GM18517 (cell line): ENCODE data around the gene ANKRD18B.
"Not testable (repeated sequence)": the region's sequence is repeated elsewhere in the genome, so short reads cannot be mapped to it uniquely, and the experiment has no call there.

Experiments used
- ATAC-seq: cut with Tn5 transposase; IDR thresholded peaks from one replicate; pipeline ENCODE4 v1.9.1; 2021; ENCODE audit warnings: mild to moderate bottlenecking, moderate library complexity; ENCODE audit not compliant: unreplicated experiment

The ANKRD18B gene

GRCh38 chr9:33523397-33524305 is at the start of gene ANKRD18B:
TSS of gene ANKRD18B (plus strand) at chr9:33524251. CDS start at chr9:33524490, 239 bp downstream.
- ATAC-seq = not testable (repeated sequence)

- no peak for ATAC-seq
These were observed 48.7 kb upstream of the ANKRD18B start for GRCh38 chr9:33475357-33475756.

GRCh38 chr9:33476503-33476902 is 47.5 kb upstream of the ANKRD18B start:
- ATAC-seq = no peak

- ATAC-seq = no peak
These were observed 43.9 kb upstream of the ANKRD18B start for GRCh38 chr9:33480106-33480505.

GRCh38 chr9:33480976-33481375 is 43.1 kb upstream of the ANKRD18B start:
- no peak for ATAC-seq

- not testable (repeated sequence) for ATAC-seq
These were observed 38.7 kb upstream of the ANKRD18B start for GRCh38 chr9:33485312-33485711.

GRCh38 chr9:33489066-33489465 is 35.0 kb upstream of the ANKRD18B start:
- ATAC-seq = no peak

- ATAC-seq = not testable (repeated sequence)
These were observed 30.2 kb upstream of the ANKRD18B start for GRCh38 chr9:33493819-33494218.

GRCh38 chr9:33498387-33498786 is 25.7 kb upstream of the ANKRD18B start:
- ATAC-seq = no peak

GRCh38 chr9:33506626-33507370 is 17.3 kb upstream of the ANKRD18B start:
- no peak for ATAC-seq

- ATAC-seq = no peak
These were observed 13.5 kb upstream of the ANKRD18B start for GRCh38 chr9:33510262-33511183.

- not testable (repeated sequence) for ATAC-seq
These were observed 12.9 kb upstream of the ANKRD18B start for GRCh38 chr9:33511184-33511517.

GRCh38 chr9:33512535-33512934 is 11.5 kb upstream of the ANKRD18B start:
- ATAC-seq = not testable (repeated sequence)

GRCh38 chr9:33515342-33515995 is 8.6 kb upstream of the ANKRD18B start:
- ATAC-seq = not testable (repeated sequence)

- not testable (repeated sequence) for ATAC-seq
These were observed 7.7 kb upstream of the ANKRD18B start for GRCh38 chr9:33516397-33516796.

GRCh38 chr9:33517373-33517772 is 6.7 kb upstream of the ANKRD18B start:
- no peak for ATAC-seq

- ATAC-seq = not testable (repeated sequence)
These were observed 6.0 kb upstream of the ANKRD18B start for GRCh38 chr9:33517934-33518577.

- not testable (repeated sequence) for ATAC-seq
These were observed 2.2 kb upstream of the ANKRD18B start for GRCh38 chr9:33521861-33522260.

GRCh38 chr9:33524306-33524947 is 376 bp downstream of the ANKRD18B start:
- ATAC-seq = no peak
